Suppressor macrophage (primary cell): ENCODE results near the gene SIRPG.

ENCODE experiments used
- DNase-seq, 4 experiments: peaks; one replicate each; pipeline ENCODE4 v3.0.0-alpha.2; 2020 to 2022

Gene SIRPG

GRCh38 chr20:1595333-1595732 lies 62.2 kb downstream of the SIRPG start:
- DNase-seq, result peak in 1 of 4 experiments; percentile 75

DNA sequence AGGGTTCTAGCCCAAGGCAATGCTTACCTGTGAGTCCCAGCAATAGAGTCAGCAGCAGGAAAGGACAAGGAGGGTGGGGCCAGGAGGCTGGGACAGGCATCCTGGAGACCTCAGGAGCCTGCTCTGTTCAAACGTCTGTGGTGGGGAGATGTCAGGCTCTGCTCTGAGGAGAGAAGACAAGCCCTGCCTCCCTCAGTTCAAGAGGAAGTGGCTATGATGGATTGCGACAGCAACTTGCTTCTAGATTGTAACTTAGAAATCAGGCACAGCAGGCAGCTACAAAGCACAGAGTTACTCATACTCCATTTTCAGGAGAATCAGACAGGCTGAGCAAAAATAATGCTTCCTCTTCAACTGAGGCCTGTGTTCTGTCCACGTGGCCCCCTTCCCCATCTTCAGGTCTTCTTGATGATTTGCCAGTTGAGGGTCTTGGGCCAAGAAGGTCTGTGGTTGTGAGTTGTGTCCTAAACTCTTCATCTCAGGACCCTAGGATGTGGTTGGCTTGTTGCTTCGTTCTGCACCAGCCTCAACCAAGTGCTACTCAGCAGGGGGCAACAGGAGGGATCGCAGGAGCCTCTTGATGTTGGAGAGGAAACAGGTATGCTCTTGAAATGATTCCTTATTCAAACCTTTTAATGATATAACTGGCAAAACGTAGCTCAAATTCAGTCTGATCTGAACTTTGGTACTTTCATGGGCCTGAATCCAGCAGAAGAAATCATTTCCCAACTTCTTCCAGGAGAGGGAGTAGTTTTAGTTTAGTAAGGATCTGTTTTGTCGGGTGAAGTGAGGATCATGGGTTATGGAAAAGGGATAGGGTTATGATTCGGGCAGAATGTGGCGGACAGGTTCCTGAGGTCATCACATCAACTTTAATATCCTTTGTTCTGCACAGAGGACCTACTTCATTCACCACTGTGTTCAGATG lies 68.8 kb downstream of the SIRPG start:
- DNase-seq, result peak in 1 of 4 experiments; percentile 88

GRCh38 chr20:1587781-1588532 lies 69.6 kb downstream of the SIRPG start:
- peak in 1 of 4 experiments; percentile 71 for DNase-seq

DNA sequence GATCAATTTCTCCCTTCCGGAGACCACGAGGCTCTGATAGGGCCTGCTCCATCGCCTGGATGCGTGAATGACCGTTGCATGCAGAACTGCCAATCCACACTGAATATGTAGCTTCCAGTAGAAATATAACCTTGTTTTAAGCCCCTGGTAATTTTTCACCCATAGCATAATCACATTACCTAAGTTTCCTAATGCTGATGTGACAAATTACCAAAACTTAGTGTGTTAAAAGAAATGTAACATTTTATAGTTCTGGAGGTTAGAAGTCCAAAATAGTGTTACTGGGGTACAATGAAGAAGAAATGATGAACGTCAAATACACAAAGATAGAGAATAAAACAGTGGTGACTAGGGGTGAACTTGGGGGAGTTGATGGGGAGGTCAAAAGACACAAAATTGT lies 78.1 kb downstream of the SIRPG start:
- DNase-seq, result peak in 1 of 4 experiments; percentile 0
